Kidney epithelial cell (primary cell): Measurements from ENCODE around the gene POU2AF1. TPM values are rescaled to one million over a fixed set of nuclear protein-coding genes. Genes with fewer than 3 reads are reported as not detected.

Experiments used
- DNase-seq: peaks from one replicate; pipeline ENCODE4 v3.0.0-alpha.2; 2010; ENCODE audit warnings: low read depth
- H3K27me3 ChIP-seq: 2 replicates; pipeline ENCODE4 v1.6.0; 2011; ENCODE audit warnings: low read length; ENCODE audit not compliant: control insufficient read depth, insufficient read depth
- H3K36me3 ChIP-seq: 2 replicates; pipeline ENCODE4 v1.5.1; 2011; ENCODE audit warnings: low read length; ENCODE audit not compliant: control insufficient read depth, insufficient read depth
- H3K4me3 ChIP-seq: 2 replicates; pipeline ENCODE4 v1.5.1; 2011; ENCODE audit warnings: low read depth, mild to moderate bottlenecking, control low read depth, low read length
- total RNA-seq: library from RNA; depleted of rRNA; stranded (reverse); fragments of >200 nt; gene quantifications from 2 replicates; pipeline ENCODE4 v1.2.3, GENCODE V29; 2015
- TF ChIP-seq, protein P1 (sequence below): IDR thresholded peaks from 2 replicates; pipeline ENCODE4 v1.5.1; 2011; ENCODE audit warnings: mild to moderate bottlenecking, moderate library complexity, low read length, control low read depth, inconsistent platforms; ENCODE audit not compliant: insufficient read depth, poor library complexity, severe bottlenecking

The POU2AF1 gene
- total RNA-seq, 1 donor from 2014 or later: not detected

DNA sequence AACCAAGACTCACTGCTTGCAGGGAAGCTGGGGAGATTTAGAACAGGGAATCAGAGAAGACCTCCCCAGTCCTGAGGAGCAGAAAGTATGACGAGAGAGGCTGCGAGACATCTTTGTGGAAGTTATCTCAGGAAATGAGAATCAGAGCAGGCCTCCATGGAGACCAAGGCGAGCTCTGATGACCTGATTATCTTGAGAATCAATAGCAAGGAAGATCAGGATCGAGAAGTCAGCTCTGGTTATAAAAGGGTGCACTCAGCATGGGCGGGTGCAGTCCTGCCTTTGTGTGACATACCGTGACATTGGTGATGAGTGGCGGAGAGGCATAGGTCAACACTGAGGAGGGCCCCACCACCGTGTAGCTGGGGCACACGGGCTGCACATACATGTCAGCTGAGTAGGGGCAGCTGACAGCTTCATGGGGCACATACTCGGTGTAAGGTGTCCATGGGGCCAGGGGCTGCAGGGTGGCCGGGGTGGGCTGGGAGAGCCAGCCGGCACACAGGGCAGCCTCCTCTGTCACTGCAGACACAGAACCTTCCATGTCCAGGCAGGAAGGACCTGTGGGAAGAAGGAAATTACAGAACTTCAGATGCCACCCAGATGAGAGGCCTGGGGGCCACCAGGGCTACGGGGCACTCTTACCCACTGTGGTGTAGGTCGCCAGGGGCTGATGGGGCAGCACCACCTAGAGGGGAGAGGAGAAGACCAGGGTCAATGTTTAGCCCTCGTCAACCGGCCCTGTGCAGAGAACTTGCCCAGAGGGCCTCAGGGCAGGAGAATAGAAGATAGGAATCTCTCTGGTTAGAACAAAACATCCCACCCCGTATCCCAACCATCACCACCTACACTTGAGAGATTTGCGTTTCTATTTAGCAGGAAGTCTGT, 21.7 kb downstream of the POU2AF1 start:
- TF ChIP-seq, protein P1, sequence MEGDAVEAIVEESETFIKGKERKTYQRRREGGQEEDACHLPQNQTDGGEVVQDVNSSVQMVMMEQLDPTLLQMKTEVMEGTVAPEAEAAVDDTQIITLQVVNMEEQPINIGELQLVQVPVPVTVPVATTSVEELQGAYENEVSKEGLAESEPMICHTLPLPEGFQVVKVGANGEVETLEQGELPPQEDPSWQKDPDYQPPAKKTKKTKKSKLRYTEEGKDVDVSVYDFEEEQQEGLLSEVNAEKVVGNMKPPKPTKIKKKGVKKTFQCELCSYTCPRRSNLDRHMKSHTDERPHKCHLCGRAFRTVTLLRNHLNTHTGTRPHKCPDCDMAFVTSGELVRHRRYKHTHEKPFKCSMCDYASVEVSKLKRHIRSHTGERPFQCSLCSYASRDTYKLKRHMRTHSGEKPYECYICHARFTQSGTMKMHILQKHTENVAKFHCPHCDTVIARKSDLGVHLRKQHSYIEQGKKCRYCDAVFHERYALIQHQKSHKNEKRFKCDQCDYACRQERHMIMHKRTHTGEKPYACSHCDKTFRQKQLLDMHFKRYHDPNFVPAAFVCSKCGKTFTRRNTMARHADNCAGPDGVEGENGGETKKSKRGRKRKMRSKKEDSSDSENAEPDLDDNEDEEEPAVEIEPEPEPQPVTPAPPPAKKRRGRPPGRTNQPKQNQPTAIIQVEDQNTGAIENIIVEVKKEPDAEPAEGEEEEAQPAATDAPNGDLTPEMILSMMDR: no peak
- H3K4me3 ChIP-seq: no peak overlapping the region
- H3K36me3 ChIP-seq: no peaks in the 10 kb centered on the region
- H3K27me3 ChIP-seq: no peaks in the 10 kb centered on the region
- no peak for DNase-seq

DNA sequence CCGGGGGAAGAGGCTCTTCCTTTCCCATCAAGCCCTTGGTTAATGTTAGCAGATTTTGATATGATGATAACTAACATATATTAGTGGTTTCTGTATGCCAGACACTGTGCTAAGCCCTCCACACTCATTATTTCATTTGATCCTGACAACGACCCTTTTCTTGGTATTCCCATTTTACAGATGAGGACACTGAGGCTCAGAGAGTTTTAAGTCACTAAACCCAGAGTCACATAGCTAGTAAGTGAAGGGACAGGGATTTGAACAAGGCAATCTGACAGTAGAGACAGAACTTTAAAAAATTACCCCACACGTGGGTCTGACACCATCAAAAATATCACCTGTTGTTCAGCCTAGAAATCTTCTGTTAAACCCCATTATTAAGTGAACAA, 22.4 kb downstream of the POU2AF1 start:
- no peak for DNase-seq
- TF ChIP-seq, protein P1: no peak
- Histone ChIP-seq H3K27me3 (no peaks in the 10 kb centered on the region), H3K36me3 (no peaks in the 10 kb centered on the region), H3K4me3 (no peak overlapping the region)

DNA sequence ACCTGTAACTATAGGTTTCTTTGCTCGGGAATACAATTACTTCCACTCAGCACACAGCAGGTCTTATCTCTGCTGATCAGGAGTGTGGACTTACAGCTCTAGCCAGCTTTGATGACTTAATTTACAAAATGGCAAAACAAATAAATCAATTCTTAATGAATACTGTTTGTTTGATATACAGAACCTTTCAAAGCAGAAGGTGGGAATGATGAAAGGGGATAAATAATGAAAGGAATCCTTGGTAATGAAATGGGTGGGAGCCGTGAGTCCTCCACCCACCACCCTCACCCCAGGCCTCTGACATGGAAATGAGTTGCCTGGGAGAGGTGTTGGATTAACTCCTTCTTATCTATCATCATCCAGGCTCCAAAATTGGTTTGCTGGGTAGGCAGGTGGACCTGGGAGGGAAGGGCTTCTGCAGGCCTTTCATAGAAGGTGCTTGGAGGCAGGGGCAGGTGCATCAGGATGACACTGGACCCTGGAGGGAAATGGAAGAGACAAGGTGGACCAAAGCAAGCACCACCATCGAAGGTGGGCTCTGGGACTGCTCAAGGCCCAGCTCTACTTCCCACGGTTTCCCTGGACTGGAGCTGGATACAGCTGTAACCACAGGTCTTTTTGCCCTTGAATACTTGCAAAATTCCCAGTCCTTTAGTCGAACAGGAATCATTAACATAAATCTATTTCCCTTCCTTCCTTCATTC, 23.0 kb downstream of the POU2AF1 start:
- Histone ChIP-seq H3K4me3 (no peak overlapping the region), H3K27me3 (peaks cover 2% of the 10 kb centered on the region), H3K36me3 (no peaks in the 10 kb centered on the region)
- DNase-seq: no peak
- TF ChIP-seq, protein P1: no peak

DNA sequence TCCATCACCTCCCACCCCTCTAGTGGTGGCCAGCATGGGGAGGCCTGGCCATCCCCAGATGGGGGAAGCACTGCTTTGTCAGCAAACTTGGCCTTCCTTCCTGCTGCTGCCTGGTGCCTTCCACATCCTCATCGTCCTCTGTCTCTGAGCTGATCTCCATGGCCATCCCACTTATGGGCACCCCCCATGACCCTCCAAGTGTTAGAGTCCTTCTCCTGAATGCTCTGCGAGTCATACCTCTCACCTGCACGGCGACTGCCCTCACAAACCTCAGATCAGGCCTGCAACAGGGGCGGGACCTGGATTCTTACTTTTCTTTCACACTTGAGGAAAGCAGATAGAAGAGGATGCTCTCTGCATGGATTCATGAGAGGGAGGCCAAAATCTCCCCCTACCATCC, 24.0 kb downstream of the POU2AF1 start:
- no peaks in the 10 kb centered on the region for H3K36me3 ChIP-seq
- H3K27me3 ChIP-seq: peaks cover 2% of the 10 kb centered on the region
- H3K4me3 ChIP-seq: no peak overlapping the region
- DNase-seq: no peak
- TF ChIP-seq, protein P1: no peak

DNA sequence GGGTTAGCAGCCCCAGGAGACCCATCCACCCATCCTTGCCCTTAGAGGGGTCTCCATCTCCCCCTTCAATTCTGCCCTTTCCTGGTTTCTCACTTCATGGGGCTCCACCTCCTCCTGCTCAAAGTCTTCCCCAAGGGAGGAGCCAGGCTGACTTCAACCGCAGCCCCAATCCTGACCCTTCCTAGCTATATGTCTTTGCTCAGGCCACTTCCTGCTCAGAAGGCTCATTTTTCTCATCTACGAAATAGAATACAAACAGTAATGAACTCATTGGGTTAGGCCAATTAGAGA, 24.5 kb downstream of the POU2AF1 start:
- no peaks in the 10 kb centered on the region for H3K36me3 ChIP-seq
- TF ChIP-seq, protein P1: no peak
- peaks cover 2% of the 10 kb centered on the region for H3K27me3 ChIP-seq
- H3K4me3 ChIP-seq: no peak overlapping the region
- no peak for DNase-seq
